Lower lobe of right lung (tissue), 2 donors: ENCODE measurements around the gene SLC6A16. TPM values are rescaled to one million over a fixed set of nuclear protein-coding genes. Genes with fewer than 3 reads are reported as not detected.
A peak's percentile ranks its signal among the peaks of the same experiment; 100 is the strongest.

ENCODE experiments used
- ATAC-seq, 2 donors: fragments of 200-7000 bp; cut with Tn5 transposase; one replicate each; pipeline ENCODE4 v1.9.1; 2020 to 2022; ENCODE audit warnings: mild to moderate bottlenecking in 2 of 2, moderate library complexity in 2 of 2
- DNase-seq: peaks from one replicate; pipeline ENCODE4 v3.0.0-alpha.2; 2020
- H3K27ac ChIP-seq: fragments of 200-600 bp; one replicate; pipeline ENCODE4 v1.8.0; 2022
- H3K27me3 ChIP-seq: fragments of 200-600 bp; one replicate; pipeline ENCODE4 v1.8.0; 2022; ENCODE audit warnings: low read depth
- H3K36me3 ChIP-seq: fragments of 200-600 bp; one replicate; pipeline ENCODE4 v1.8.0; 2022; ENCODE audit warnings: mild to moderate bottlenecking
- H3K4me1 ChIP-seq: fragments of 200-600 bp; one replicate; pipeline ENCODE4 v1.8.0; 2022
- H3K4me3 ChIP-seq: fragments of 200-600 bp; one replicate; pipeline ENCODE4 v1.8.0; 2022; ENCODE audit warnings: mild to moderate bottlenecking
- H3K9me3 ChIP-seq: fragments of 200-600 bp; one replicate; pipeline ENCODE4 v1.8.0; 2022
- intact Hi-C: fragments of 100-400 bp; cut with DNase I; formaldehyde crosslinking; loops from one replicate; pipeline ENCODE4 v1.11.0; 2022
- total RNA-seq: library from RNA; stranded (reverse); fragmentation: NEBNext Ultra II Directional; extraction: Animal tissue kit (Norgen Biotek cat#: 25700); gene quantifications from one replicate; pipeline ENCODE4 v1.2.1, GENCODE V29; 2021
- TF ChIP-seq, protein P1 (sequence below): fragments of 200-600 bp; IDR thresholded peaks from one replicate; pipeline ENCODE4 v1.8.0; 2022; ENCODE audit warnings: antibody characterized with exemption, mild to moderate bottlenecking
- donor health status: DM: no; HTN: yes; CAD: no; lungs with severe emphysema.

SLC6A16 gene
- total RNA-seq, 1 donor from 2014 or later: 4.9 TPM

DNA sequence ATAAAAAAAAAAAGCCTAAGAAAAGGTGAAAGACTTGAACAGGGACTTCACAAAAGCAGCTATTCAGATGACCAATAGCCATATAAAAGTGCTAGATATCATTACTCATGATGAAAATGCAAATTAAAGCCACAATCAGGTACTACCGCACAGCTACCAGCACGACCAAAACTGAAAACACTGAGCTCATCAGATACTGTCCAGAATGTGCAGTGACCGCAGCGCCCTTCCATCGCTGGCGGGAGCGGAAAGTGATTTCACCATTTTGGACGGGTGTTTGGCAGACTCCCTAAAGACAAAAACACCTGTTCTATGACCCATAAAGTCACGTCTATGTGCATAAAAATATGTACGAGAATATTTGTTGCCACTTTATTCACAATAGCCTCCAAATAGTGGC is 60.7 kb downstream of the SLC6A16 start:
- DNase-seq: no peak
- H3K9me3 ChIP-seq: peaks cover 7% of the 10 kb centered on the region
- H3K27ac ChIP-seq: no peak overlapping the region
- H3K36me3 ChIP-seq: no peaks in the 10 kb centered on the region
- no peak overlapping the region for H3K4me3 ChIP-seq
- intact Hi-C loops: no loop called here
- H3K4me1 ChIP-seq: no peaks in the 10 kb centered on the region
- TF ChIP-seq, protein P1, sequence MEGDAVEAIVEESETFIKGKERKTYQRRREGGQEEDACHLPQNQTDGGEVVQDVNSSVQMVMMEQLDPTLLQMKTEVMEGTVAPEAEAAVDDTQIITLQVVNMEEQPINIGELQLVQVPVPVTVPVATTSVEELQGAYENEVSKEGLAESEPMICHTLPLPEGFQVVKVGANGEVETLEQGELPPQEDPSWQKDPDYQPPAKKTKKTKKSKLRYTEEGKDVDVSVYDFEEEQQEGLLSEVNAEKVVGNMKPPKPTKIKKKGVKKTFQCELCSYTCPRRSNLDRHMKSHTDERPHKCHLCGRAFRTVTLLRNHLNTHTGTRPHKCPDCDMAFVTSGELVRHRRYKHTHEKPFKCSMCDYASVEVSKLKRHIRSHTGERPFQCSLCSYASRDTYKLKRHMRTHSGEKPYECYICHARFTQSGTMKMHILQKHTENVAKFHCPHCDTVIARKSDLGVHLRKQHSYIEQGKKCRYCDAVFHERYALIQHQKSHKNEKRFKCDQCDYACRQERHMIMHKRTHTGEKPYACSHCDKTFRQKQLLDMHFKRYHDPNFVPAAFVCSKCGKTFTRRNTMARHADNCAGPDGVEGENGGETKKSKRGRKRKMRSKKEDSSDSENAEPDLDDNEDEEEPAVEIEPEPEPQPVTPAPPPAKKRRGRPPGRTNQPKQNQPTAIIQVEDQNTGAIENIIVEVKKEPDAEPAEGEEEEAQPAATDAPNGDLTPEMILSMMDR: no peak
- no peaks in the 10 kb centered on the region for H3K27me3 ChIP-seq
- ATAC-seq: no peak

GRCh38 chr19:49261602-49262001 is 63.4 kb downstream of the SLC6A16 start:
- Histone ChIP-seq H3K27ac (no peak overlapping the region), H3K4me1 (no peaks in the 10 kb centered on the region), H3K4me3 (no peak overlapping the region), H3K36me3 (no peaks in the 10 kb centered on the region), H3K27me3 (no peaks in the 10 kb centered on the region), H3K9me3 (peaks cover 15% of the 10 kb centered on the region)
- TF ChIP-seq, protein P1: no peak
- DNase-seq: no peak
- ATAC-seq: no peak
- intact Hi-C loops: no loop called here

DNA sequence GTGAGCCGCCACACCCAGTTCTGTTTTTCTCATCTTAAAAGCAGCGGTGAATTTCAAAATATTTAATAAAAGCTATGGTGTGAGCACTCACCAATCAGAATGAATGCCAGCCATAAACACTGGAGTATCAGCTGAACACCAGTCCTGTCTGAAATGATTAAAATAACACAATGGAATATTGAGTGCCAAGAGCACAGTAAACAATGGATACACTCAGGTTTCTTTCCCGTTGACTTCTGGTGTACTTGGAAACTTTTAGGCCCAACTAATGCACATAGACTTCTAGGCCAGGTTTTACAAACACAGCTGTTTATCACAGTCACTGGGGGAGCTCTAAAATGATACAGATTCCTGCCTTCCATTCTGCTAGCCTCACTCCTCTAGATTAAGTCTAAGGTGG is 68.3 kb downstream of the SLC6A16 start:
- H3K27me3 ChIP-seq: no peaks in the 10 kb centered on the region
- TF ChIP-seq, protein P1: no peak
- H3K4me1 ChIP-seq: no peaks in the 10 kb centered on the region
- intact Hi-C loops: no loop called here
- H3K36me3 ChIP-seq: no peaks in the 10 kb centered on the region
- H3K9me3 ChIP-seq: peaks cover 15% of the 10 kb centered on the region
- no peak overlapping the region for H3K27ac ChIP-seq
- ATAC-seq (no peak), DNase-seq (no peak)
- H3K4me3 ChIP-seq: no peak overlapping the region

DNA sequence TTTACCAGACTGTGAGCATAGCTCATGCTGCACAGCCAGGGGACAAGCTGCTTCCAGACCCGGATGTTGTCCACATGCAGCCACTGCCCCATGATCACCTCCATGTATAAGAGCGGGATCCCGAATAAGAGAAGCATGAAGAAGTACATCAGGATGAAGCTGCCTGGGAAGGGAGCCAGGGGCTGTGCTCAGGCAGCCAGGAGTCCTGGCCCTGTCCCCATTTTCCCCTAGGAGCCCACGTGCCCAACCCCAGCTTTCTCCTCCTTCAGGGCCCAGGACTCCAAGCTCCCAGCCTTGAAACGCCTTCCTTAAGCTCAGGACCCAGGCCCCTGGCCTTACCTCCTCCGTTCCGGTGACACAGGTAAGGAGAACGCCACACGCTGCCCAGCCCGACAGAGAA is 69.3 kb downstream of the SLC6A16 start:
- no peaks in the 10 kb centered on the region for H3K36me3 ChIP-seq
- H3K27me3 ChIP-seq: no peaks in the 10 kb centered on the region
- peak in 1 of 2 donors; percentile 11 for ATAC-seq
- no peaks in the 10 kb centered on the region for H3K4me1 ChIP-seq
- intact Hi-C loops: no loop called here
- peaks cover 15% of the 10 kb centered on the region for H3K9me3 ChIP-seq
- no peak overlapping the region for H3K27ac ChIP-seq
- H3K4me3 ChIP-seq: no peak overlapping the region
- DNase-seq: no peak
- TF ChIP-seq, protein P1: no peak

DNA sequence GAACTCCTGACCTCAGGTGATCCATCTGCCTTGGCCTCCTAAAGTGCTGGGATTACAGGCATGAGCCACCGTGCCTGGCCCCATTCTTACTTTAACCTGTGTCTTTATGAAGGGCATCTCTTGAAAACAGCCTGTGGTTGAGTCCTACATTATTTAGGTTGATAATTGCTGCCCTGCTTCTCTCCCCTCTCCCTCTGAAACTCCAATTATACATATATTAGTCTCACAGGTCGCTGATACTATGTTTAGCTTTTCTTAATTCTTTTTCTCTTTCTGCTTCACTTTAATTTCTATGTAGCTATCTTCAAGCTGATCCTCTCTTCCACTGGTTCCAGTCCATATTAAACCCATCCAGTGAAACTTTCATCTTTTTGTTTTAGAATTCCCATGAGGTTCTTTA is 75.1 kb downstream of the SLC6A16 start:
- DNase-seq (no peak), ATAC-seq (no peak)
- intact Hi-C loops: no loop called here
- H3K4me3 ChIP-seq: no peak overlapping the region
- no peaks in the 10 kb centered on the region for H3K27me3 ChIP-seq
- H3K36me3 ChIP-seq: no peaks in the 10 kb centered on the region
- TF ChIP-seq, protein P1: no peak
- no peaks in the 10 kb centered on the region for H3K9me3 ChIP-seq
- H3K4me1 ChIP-seq: no peaks in the 10 kb centered on the region
- H3K27ac ChIP-seq: no peak overlapping the region

DNA sequence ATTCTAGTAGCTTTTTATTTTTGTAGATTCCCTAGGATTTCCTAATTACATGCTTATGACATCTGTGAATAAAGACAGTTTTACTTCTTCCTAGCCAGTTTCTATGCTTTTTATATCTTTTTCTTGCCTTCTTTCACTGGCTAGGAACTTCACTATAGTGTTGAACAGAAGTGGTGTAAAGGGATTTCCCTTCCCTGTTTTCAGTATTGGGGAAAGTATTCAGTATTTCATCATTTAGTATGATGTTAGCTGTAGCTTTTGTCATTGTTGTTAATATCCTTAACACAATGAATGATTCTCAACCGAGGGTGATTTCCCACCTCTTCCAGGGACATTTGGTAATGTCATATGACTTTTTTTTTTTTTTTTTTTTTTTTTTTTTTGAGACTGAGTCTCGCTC is 77.3 kb downstream of the SLC6A16 start:
- no peaks in the 10 kb centered on the region for H3K4me1 ChIP-seq
- H3K4me3 ChIP-seq: no peak overlapping the region
- intact Hi-C loops: no loop called here
- no peaks in the 10 kb centered on the region for H3K9me3 ChIP-seq
- DNase-seq (no peak), ATAC-seq (no peak)
- H3K36me3 ChIP-seq: no peaks in the 10 kb centered on the region
- H3K27me3 ChIP-seq: no peaks in the 10 kb centered on the region
- TF ChIP-seq, protein P1: no peak
- H3K27ac ChIP-seq: no peak overlapping the region
